HCT116 (cell line): ENCODE data around the gene NCDN. TPM values are rescaled to one million over a fixed set of nuclear protein-coding genes. Genes with fewer than 3 reads are reported as not detected.

Experiments
- ATAC-seq: fragments of 200-7000 bp; cut with Tn5 transposase; 2 replicates; pipeline ENCODE4 v1.9.1; 2020; ENCODE audit warnings: mild to moderate bottlenecking, moderate library complexity
- BruUV-seq: library from RNA; stranded (reverse); fragments of 400-500 nt; replicated peaks from 2 replicates; lab custom pipeline; 2021; lab: Mats Ljungman, UMichigan
- CTCF ChIA-PET: fragments of 300-600 bp; sonication (Branson Sonifier 250); formaldehyde crosslinking; loops from one replicate; lab custom pipeline; 2021; ENCODE audit warnings: antibody characterized with exemption; lab: Charles Lee
- POLR2A ChIA-PET: fragments of 300-600, 350-600 bp; sonication (Branson Sonifier 250); formaldehyde crosslinking; loops from one replicate; lab custom pipeline; 2021; ENCODE audit warnings: antibody characterized with exemption; lab: Charles Lee
- RAD21 ChIA-PET, 2 experiments: fragments of 300-600 bp; sonication (Branson Sonifier 250); formaldehyde crosslinking; loops; one replicate each; lab custom pipeline; 2023; ENCODE audit warnings: low total read pairs in 2 of 2; ENCODE audit not compliant: uncharacterized antibody in 2 of 2, unreplicated experiment in 2 of 2, low non-redundant PET in 1 of 2; lab: Charles Lee
- DNase-seq: peaks from one replicate; pipeline ENCODE4 v3.0.0-alpha.2; 2010; ENCODE audit warnings: low read depth, low spot score
- H2AFZ ChIP-seq: fragments of 200-600 bp; shearing (Covaris generic), sonication (generic); 2 replicates; pipeline ENCODE4 v1.6.1; 2017; ENCODE audit warnings: low read depth, mixed run types, mixed read lengths, antibody characterized with exemption, low read length; ENCODE audit not compliant: poor library complexity, severe bottlenecking
- H3K27ac ChIP-seq: 2 replicates; pipeline ENCODE4 v1.5.1; 2012; ENCODE audit warnings: low read depth, low read length
- H3K27me3 ChIP-seq: fragments of 200-600 bp; sonication (generic); 2 replicates; pipeline ENCODE4 v1.6.1; 2016; ENCODE audit warnings: mixed run types, low read length, mixed read lengths; ENCODE audit not compliant: insufficient read depth
- H3K36me3 ChIP-seq, 2 experiments: fragments of 200-500 bp in 1 of 2; fragments of 200-600 bp in 1 of 2; sonication (Bioruptor generic) in 1 of 2; sonication (generic) in 1 of 2; 2 replicates each; pipeline versions ENCODE4 v1.5.1 to v1.6.1; 2014 to 2016; ENCODE audit warnings: low read length in 2 of 2, inconsistent platforms in 1 of 2, mixed read lengths in 1 of 2, mixed run types in 1 of 2; ENCODE audit not compliant: insufficient read depth in 2 of 2, control insufficient read depth in 1 of 2
- H3K4me1 ChIP-seq, 2 experiments: fragments of 200-600 bp in 1 of 2; sonication (generic) in 1 of 2; 2 replicates each; pipeline versions ENCODE4 v1.5.1 to v1.6.1; 2012 to 2017; ENCODE audit warnings: low read length in 2 of 2, inconsistent platforms in 1 of 2, mild to moderate bottlenecking in 1 of 2, mixed read lengths in 1 of 2, mixed run types in 1 of 2, moderate library complexity in 1 of 2; ENCODE audit not compliant: insufficient read depth in 2 of 2, control insufficient read depth in 1 of 2
- H3K4me2 ChIP-seq: fragments of 200-600 bp; sonication (generic); 2 replicates; pipeline ENCODE4 v1.6.1; 2017; ENCODE audit warnings: mixed run types, low read length, mixed read lengths
- H3K4me3 ChIP-seq, 2 experiments: fragments of 200-600 bp in 1 of 2; sonication (generic) in 1 of 2; replicated peaks in 1 of 2; 2 replicates each; pipeline ENCODE4 v1.5.1; 2011 to 2016; ENCODE audit warnings: low read length in 2 of 2, control low read depth in 1 of 2, low read depth in 1 of 2, mild to moderate bottlenecking in 1 of 2, mixed read lengths in 1 of 2, mixed run types in 1 of 2
- H3K79me2 ChIP-seq: fragments of 200-600 bp; sonication (generic); 2 replicates; pipeline ENCODE4 v1.6.1; 2017; ENCODE audit warnings: mild to moderate bottlenecking, mixed run types, low read length, moderate library complexity, mixed read lengths; ENCODE audit not compliant: insufficient read depth
- H3K9ac ChIP-seq: fragments of 200-600 bp; sonication (generic); 2 replicates; pipeline ENCODE4 v1.6.1; 2016; ENCODE audit warnings: low read length, mixed read lengths
- H3K9me2 ChIP-seq: fragments of 200-600 bp; sonication (generic), shearing (Covaris generic); 2 replicates; pipeline ENCODE4 v1.6.1; 2017; ENCODE audit warnings: mixed run types, mild to moderate bottlenecking, moderate library complexity; ENCODE audit not compliant: insufficient read depth
- H3K9me3 ChIP-seq, 2 experiments: fragments of 200-500 bp in 1 of 2; fragments of 200-600 bp in 1 of 2; sonication (Bioruptor generic) in 1 of 2; sonication (generic) in 1 of 2; 2 replicates each; pipeline ENCODE4 v1.6.1; 2014 to 2017; ENCODE audit warnings: low read length in 2 of 2, mixed read lengths in 2 of 2, inconsistent platforms in 1 of 2, low read depth in 1 of 2, mild to moderate bottlenecking in 1 of 2, mixed run types in 1 of 2, moderate library complexity in 1 of 2; ENCODE audit not compliant: control insufficient read depth in 1 of 2, insufficient read depth in 1 of 2
- H4K20me1 ChIP-seq: fragments of 200-600 bp; sonication (generic), shearing (Covaris generic); 2 replicates; pipeline ENCODE4 v1.6.1; 2017; ENCODE audit warnings: mixed run types, mild to moderate bottlenecking, moderate library complexity; ENCODE audit not compliant: insufficient read depth
- CBX3 ChIP-seq: IDR thresholded peaks from 2 replicates; pipeline ENCODE4 v1.6.1; 2012; ENCODE audit warnings: low read depth
- CEBPB ChIP-seq: IDR thresholded peaks from 2 replicates; pipeline ENCODE4 v1.6.1; 2012; ENCODE audit warnings: low read depth
- EGR1 ChIP-seq: IDR thresholded peaks from 2 replicates; pipeline ENCODE4 v1.6.1; 2012; ENCODE audit warnings: low read depth
- ELF1 ChIP-seq: IDR thresholded peaks from 2 replicates; pipeline ENCODE4 v1.6.1; 2012; ENCODE audit warnings: low read depth, borderline replicate concordance
- EZH2 ChIP-seq: fragments of 200-600 bp; sonication (generic); IDR thresholded peaks from 2 replicates; pipeline ENCODE4 v1.6.1; 2017; ENCODE audit warnings: antibody characterized with exemption, mixed run types
- FOSL1 ChIP-seq: IDR thresholded peaks from 2 replicates; pipeline ENCODE4 v1.6.1; 2012; ENCODE audit warnings: low read depth
- JUND ChIP-seq: IDR thresholded peaks from 2 replicates; pipeline ENCODE4 v1.6.1; 2012
- POLR2A ChIP-seq: IDR thresholded peaks from 2 replicates; pipeline ENCODE4 v1.7.0; 2011; ENCODE audit warnings: borderline replicate concordance; ENCODE audit not compliant: insufficient read depth, insufficient read length; ENCODE audit errors: extremely low read depth
- SIN3A ChIP-seq: IDR thresholded peaks from 2 replicates; pipeline ENCODE4 v1.6.1; 2012; ENCODE audit warnings: low read depth
- SP1 ChIP-seq: IDR thresholded peaks from 2 replicates; pipeline ENCODE4 v1.6.1; 2012; ENCODE audit warnings: low read depth
- TCF7L2 ChIP-seq: IDR thresholded peaks from 2 replicates; pipeline ENCODE4 v1.7.0; 2011; ENCODE audit warnings: borderline replicate concordance, inconsistent platforms; ENCODE audit not compliant: insufficient read depth, insufficient read length; ENCODE audit errors: extremely low read depth
- YY1 ChIP-seq: IDR thresholded peaks from 2 replicates; pipeline ENCODE4 v1.6.1; 2011; ENCODE audit warnings: low read length, low read depth, moderate library complexity, mild to moderate bottlenecking; ENCODE audit not compliant: insufficient replicate concordance; ENCODE audit errors: extremely low read depth
- ZFX ChIP-seq: fragments of 450-650 bp; IDR thresholded peaks from 2 replicates; pipeline ENCODE4 v1.6.1; 2017
- intact Hi-C: fragments of 100-400 bp; cut with micrococcal nuclease; formaldehyde crosslinking; loops from 2 replicates; pipeline ENCODE4 v1.10.0; 2022
- total RNA-seq: library from RNA; stranded (reverse); gene quantifications from one replicate; pipeline ENCODE4 v1.2.1, GENCODE V29; 2021; ENCODE audit not compliant: unreplicated experiment
- TF ChIP-seq, protein P1 (sequence below): IDR thresholded peaks from 2 replicates; pipeline ENCODE4 v1.6.1; 2012
- TF ChIP-seq, protein P2 (sequence below), 3 experiments: fragments of 200-600 bp in 1 of 3; sonication (generic) in 1 of 3; IDR thresholded peaks in 2 of 3; conservative IDR thresholded peaks in 1 of 3; 2 replicates each; pipeline ENCODE4 v1.5.1; 2012 to 2017; ENCODE audit warnings: low read depth in 2 of 3, low read length in 2 of 3, antibody characterized with exemption in 1 of 3, borderline replicate concordance in 1 of 3, control low read depth in 1 of 3, mild to moderate bottlenecking in 1 of 3, mixed read lengths in 1 of 3, mixed run types in 1 of 3, moderate library complexity in 1 of 3; ENCODE audit not compliant: insufficient read depth in 1 of 3

NCDN gene
- total RNA-seq, 1 experiment from 2014 or later: 24.5 TPM

DNA sequence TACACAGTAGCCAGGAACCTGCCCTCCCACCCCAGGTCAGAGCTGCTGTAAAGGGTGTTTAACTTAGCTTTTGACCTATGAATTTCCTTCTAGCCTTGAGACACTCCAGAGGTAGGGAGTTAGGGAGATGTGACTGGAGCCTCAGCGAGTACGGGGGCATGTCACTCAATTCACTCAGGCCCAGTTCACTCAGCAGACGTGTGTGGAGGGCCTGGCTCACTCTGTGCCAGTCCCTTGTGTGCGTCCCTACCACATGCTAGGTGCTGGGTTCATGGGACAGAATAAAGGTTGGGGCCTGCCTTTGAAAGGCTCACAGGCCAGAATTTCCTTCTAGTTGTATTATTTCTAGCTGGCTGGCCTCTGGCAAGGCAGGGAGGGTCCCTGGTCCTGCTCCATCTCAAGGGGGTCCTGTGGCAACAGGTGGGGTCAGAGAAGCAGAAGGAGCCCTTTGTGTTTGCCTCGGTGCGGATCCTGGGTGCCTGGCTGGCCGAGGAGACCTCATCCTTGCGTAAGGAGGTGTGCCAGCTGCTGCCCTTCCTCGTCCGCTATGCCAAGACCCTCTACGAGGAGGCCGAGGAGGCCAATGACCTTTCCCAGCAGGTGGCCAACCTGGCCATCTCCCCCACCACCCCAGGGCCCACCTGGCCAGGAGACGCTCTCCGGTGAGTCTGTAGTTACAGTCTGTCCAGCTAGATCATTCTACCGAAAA is 4.5 kb downstream of the NCDN start:
- Histone ChIP-seq H3K4me3 (no peak overlapping the region), H3K9ac (no peak overlapping the region), H3K79me2 (peaks cover 16% of the 10 kb centered on the region; the same call in 1 of the 2 replicates), H3K9me2 (no peaks in the 10 kb centered on the region), H3K4me1 (peaks cover 2 to 11% of the 10 kb centered on the region in 2 experiments; a peak in 2 of 4 replicates), H3K4me2 (no peak overlapping the region), H3K27ac (no peak overlapping the region), H4K20me1 (no peaks in the 10 kb centered on the region), H3K9me3 (no peaks in the 10 kb centered on the region), H3K27me3 (no peaks in the 10 kb centered on the region), H3K36me3 (peaks cover 4 to 7% of the 10 kb centered on the region in 2 experiments; a peak in 3 of 4 replicates), H2AFZ (no peak overlapping the region)
- ChIA-PET POLR2A (no interaction called here), CTCF (interaction anchor here (0.5 kb wide), 1 partner anchor 701 kb away, joined by 3 read pairs; no protein-coding TSS in a partner anchor), RAD21 (interaction anchor here in 1 of 2 experiments (0.6 kb wide), 1 partner anchor 404 kb away, joined by 5 read pairs; no protein-coding TSS in a partner anchor)
- DNase-seq (no peak), ATAC-seq (no peak)
- no TSS peak for BruUV-seq
- intact Hi-C loops: no loop called here
- TF ChIP-seq FOSL1: no peak

DNA sequence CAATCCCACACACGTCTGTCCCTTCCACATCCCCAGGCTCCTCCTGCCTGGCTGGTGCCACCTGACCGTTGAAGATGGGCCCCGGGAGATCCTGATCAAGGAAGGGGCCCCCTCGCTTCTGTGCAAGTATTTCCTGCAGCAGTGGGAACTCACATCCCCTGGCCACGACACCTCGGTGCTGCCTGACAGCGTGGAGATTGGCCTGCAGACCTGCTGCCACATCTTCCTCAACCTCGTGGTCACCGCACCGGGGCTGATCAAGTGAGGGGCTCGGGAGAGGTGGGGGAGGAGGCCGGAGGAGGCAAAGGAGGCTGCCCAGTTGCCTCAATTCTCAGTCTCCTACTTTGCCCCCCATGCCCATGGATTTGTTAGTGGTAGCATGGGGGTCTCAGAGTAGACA is 5.6 kb downstream of the NCDN start:
- DNase-seq (no peak), ATAC-seq (no peak)
- no peaks in the 10 kb centered on the region for H3K27me3 ChIP-seq
- no peaks in the 10 kb centered on the region for H3K9me3 ChIP-seq
- peaks cover 2 to 9% of the 10 kb centered on the region in 2 experiments; a peak in 2 of 4 replicates for H3K4me1 ChIP-seq
- CTCF ChIA-PET: no interaction called here
- peaks cover 10% of the 10 kb centered on the region; the same call in 1 of the 2 replicates for H3K79me2 ChIP-seq
- no peak overlapping the region for H3K27ac ChIP-seq
- no peak overlapping the region for H3K4me3 ChIP-seq
- no peaks in the 10 kb centered on the region for H4K20me1 ChIP-seq
- H3K9me2 ChIP-seq: no peaks in the 10 kb centered on the region
- H2AFZ ChIP-seq: no peak overlapping the region
- H3K9ac ChIP-seq: no peak overlapping the region
- POLR2A ChIA-PET: no interaction called here
- TF ChIP-seq ELF1 (no peak), FOSL1 (no peak), TCF7L2 (no peak), YY1 (no peak), SIN3A (no peak), EGR1 (no peak), ZFX (no peak), JUND (no peak), POLR2A (no peak), CBX3 (no peak), SP1 (no peak), EZH2 (no peak), CEBPB (no peak)
- TF ChIP-seq, protein P1, sequence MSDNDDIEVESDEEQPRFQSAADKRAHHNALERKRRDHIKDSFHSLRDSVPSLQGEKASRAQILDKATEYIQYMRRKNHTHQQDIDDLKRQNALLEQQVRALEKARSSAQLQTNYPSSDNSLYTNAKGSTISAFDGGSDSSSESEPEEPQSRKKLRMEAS: no peak
- TF ChIP-seq, protein P2, sequence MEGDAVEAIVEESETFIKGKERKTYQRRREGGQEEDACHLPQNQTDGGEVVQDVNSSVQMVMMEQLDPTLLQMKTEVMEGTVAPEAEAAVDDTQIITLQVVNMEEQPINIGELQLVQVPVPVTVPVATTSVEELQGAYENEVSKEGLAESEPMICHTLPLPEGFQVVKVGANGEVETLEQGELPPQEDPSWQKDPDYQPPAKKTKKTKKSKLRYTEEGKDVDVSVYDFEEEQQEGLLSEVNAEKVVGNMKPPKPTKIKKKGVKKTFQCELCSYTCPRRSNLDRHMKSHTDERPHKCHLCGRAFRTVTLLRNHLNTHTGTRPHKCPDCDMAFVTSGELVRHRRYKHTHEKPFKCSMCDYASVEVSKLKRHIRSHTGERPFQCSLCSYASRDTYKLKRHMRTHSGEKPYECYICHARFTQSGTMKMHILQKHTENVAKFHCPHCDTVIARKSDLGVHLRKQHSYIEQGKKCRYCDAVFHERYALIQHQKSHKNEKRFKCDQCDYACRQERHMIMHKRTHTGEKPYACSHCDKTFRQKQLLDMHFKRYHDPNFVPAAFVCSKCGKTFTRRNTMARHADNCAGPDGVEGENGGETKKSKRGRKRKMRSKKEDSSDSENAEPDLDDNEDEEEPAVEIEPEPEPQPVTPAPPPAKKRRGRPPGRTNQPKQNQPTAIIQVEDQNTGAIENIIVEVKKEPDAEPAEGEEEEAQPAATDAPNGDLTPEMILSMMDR (IDR thresholded peaks at IDR 0.05 in 2 of 3, conservative IDR thresholded peaks at IDR 0.05 in 1 of 3; ENCODE audit: borderline replicate concordance in 1 of 3, insufficient read depth in 1 of 3, low read depth in 2 of 3, low read length in 2 of 3): no peak
- RAD21 ChIA-PET: interaction anchor here in 1 of 2 experiments (0.5 kb wide), 1 partner anchor 320 kb away, joined by 3 read pairs; the partner anchor contains the start of gene AGO1
- H3K4me2 ChIP-seq: no peak overlapping the region
- intact Hi-C loops: no loop called here
- BruUV-seq: no TSS peak
- peaks cover 4 to 7% of the 10 kb centered on the region in 2 experiments; a peak in 3 of 4 replicates for H3K36me3 ChIP-seq
